ENCODE data around the gene TMEM179. TPM values are rescaled to one million over a fixed set of nuclear protein-coding genes. Genes with fewer than 3 reads are reported as not detected.

Gene TMEM179
- total RNA-seq, 1 experiment from 2014 or later: 11.4 TPM

DNA sequence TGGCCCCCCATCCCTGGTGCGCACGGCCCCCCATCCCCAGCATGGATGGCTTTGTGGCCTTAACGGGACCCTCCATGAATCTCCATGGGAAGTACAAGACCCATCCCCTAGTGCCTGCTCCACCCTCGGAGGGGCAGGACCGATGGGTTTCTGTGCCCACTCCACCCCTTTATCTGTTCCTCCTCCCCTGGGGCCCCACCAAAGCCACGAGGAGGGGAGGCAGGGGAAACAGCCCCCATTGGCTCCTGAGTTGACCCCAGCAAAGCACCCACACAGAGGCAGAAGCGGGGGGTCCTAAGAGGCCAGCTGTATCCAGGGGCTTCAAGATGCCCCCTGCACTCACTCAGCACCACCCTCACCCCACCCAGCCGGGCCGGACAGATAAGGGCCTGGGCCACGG lies 36.1 kb upstream of the TMEM179 start:
- Mint-ChIP-seq H3K27ac (no peak overlapping the region), H3K4me1 (peaks cover 13 to 18% of the 10 kb centered on the region in 2 experiments), H3K36me3 (ENCODE audit: insufficient read depth in 1 of 3, low read depth in 3 of 3) (peaks cover 5 to 8% (median 5%) of the 10 kb centered on the region in 3 experiments; a peak in 5 of 7 replicates), H3K4me3 (no peak overlapping the region), H3K9me3 (peaks cover 8 to 9% of the 10 kb centered on the region in 2 experiments), H3K27me3 (ENCODE audit: low read depth) (peaks cover 26% of the 10 kb centered on the region)
- no peak for DNase-seq
- H3K23ac ChIP-seq (ENCODE audit: insufficient read length, low read depth, low read length): no peak overlapping the region
- no peak overlapping the region for H2BK120ac ChIP-seq (ENCODE audit: low read depth, low read length, poor library complexity, severe bottlenecking)
- no peak overlapping the region for H3K14ac ChIP-seq (ENCODE audit: insufficient read depth, low read length)
- no peaks in the 10 kb centered on the region for H3K27me3 ChIP-seq (ENCODE audit: insufficient read depth, low read length)
- no peak overlapping the region for H4K5ac ChIP-seq (ENCODE audit: insufficient read length, low read depth, low read length)
- no peak overlapping the region for H3K4ac ChIP-seq (ENCODE audit: low read depth, low read length)
- no peak overlapping the region for H2BK20ac ChIP-seq (ENCODE audit: low read depth, low read length, poor library complexity, severe bottlenecking)
- H2BK12ac ChIP-seq (ENCODE audit: insufficient read length, low read depth, low read length): no peak overlapping the region
- H4K91ac ChIP-seq (ENCODE audit: insufficient read length, low read depth, low read length): no peak overlapping the region
- H3K23me2 ChIP-seq (ENCODE audit: insufficient read length, low read depth, low read length, poor library complexity, severe bottlenecking): no peaks in the 10 kb centered on the region
- H2BK5ac ChIP-seq (ENCODE audit: insufficient read length, low read length): no peak overlapping the region
- no peak overlapping the region for H2AFZ ChIP-seq (ENCODE audit: low read length)
- H3K4me2 ChIP-seq (ENCODE audit: insufficient read depth, insufficient read length, low read length): no peak overlapping the region
- no peaks in the 10 kb centered on the region for H4K20me1 ChIP-seq (ENCODE audit: control insufficient read depth, insufficient read depth, insufficient read length)
- no peak for TF ChIP-seq CTCF (conservative IDR thresholded peaks at IDR 0.05)
- H3K9me3 ChIP-seq (ENCODE audit: control insufficient read depth, low read depth, low read length): no peaks in the 10 kb centered on the region
- no peak overlapping the region for H2AK5ac ChIP-seq (ENCODE audit: insufficient read length, low read length)
- H3K79me2 ChIP-seq (ENCODE audit: insufficient read depth, low read length): no peaks in the 10 kb centered on the region
- WGBS (ENCODE audit: extremely low coverage, insufficient read length, low lambda C conversion rate): no CpG with 5 or more reads among the region's 10 CpGs
- no peak overlapping the region for H3K56ac ChIP-seq (ENCODE audit: insufficient read length, low read depth, low read length)
- H3T11ph ChIP-seq (ENCODE audit: low read length): no peak overlapping the region
- no peak overlapping the region for H2BK15ac ChIP-seq (ENCODE audit: low read depth, low read length)
- no peak overlapping the region for H3K18ac ChIP-seq (ENCODE audit: insufficient read length, low read depth, low read length)
- H3K9ac ChIP-seq (ENCODE audit: extremely low read depth, insufficient read length, low read length): no peak overlapping the region
- H4K8ac ChIP-seq (replicated peaks; ENCODE audit: insufficient read length, low read depth, low read length): no peak overlapping the region
- H3K27ac ChIP-seq (ENCODE audit: insufficient read length, low read depth, low read length): no peak overlapping the region
- H3K79me1 ChIP-seq (ENCODE audit: insufficient read depth, low read depth, low read length, poor library complexity, severe bottlenecking): no peaks in the 10 kb centered on the region
- H3K4me1 ChIP-seq (ENCODE audit: insufficient read depth, low read length): no peaks in the 10 kb centered on the region

All from H9 (cell line).